ENCODE data around the gene IPO8.
"Not testable (repeated sequence)": the region's sequence is repeated elsewhere in the genome, so short reads cannot be mapped to it uniquely, and the experiment has no call there.

The IPO8 gene

GRCh38 chr12:30603129-30603528 is 92.5 kb downstream of the IPO8 start:
- DNase-seq, result no peak

- no peak for DNase-seq
Measured at GRCh38 chr12:30602678-30603077, 93.0 kb downstream of the IPO8 start.

- no peak for DNase-seq
Measured at GRCh38 chr12:30599608-30600007, 96.1 kb downstream of the IPO8 start.

- DNase-seq, result no peak
Measured at GRCh38 chr12:30598889-30599288, 96.8 kb downstream of the IPO8 start.

GRCh38 chr12:30595742-30596141 is 99.9 kb downstream of the IPO8 start:
- DNase-seq, result no peak

DNA sequence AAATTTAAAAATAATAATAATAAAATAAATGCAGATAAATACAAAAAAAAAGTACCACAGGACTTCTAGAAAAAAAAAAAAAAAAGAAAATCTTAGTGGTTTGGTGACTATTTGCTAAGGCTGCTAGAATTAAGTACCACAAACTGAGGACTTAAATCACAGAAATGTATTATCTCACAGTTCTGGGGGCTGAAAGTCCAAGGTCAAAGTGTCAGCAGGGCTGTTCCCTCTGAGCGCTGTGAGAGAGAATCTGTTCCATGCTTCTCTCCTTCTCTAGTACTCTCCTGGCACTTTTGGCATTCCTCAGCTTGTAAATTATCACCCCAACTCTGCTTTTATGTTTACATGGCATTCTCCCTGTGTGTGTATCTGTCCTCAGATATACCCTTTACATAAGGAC is 101.2 kb downstream of the IPO8 start:
- no peak for DNase-seq

- DNase-seq, result not testable (repeated sequence)
Measured at GRCh38 chr12:30588572-30588971, 107.1 kb downstream of the IPO8 start.

- DNase-seq, result no peak
Measured at GRCh38 chr12:30587782-30588181, 107.9 kb downstream of the IPO8 start.

DNA sequence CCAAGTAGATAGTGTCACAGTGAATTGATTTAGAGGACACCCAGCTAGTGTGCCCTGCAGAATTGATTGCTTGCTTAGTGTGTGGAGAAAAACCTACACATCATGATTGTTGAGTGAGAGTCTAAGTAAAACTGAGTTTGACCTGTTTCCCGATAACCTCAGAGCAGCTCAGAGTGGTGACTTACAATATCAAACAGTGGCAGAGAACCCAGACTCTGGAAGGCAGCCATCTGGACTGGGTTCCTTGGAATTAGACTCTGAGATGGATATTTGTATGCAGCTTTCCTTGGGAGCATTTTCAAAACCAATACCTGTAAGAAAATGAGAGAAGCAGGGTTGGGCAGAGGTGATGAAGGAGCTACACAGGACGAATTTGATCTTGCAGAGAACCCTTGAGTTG is 109.8 kb downstream of the IPO8 start:
- DNase-seq, result no peak

DNA sequence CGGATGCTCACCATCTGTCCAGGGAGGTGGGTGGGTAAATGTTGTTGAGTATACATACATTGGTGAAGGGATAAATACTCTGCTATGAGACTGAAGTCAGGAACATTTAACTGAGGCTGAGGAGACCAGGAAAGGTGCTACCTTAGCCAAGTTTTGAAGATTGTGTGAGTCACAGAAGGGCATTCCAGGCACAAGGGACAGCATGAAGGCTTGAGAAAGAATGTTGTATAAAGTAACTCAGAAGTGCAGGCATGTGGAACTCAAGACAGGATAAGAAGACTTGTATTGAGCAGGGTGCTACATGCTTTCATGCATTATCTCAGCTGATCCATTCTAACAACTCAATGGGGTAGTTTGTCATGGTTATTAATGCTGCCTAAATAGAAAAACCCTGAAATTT is 112.7 kb downstream of the IPO8 start:
- DNase-seq, result no peak

GRCh38 chr12:30580344-30580743 is 115.3 kb downstream of the IPO8 start:
- no peak for DNase-seq

Measured in stimulated activated naive CD4-positive, alpha-beta T cell (primary cell).